Lung (tissue), 12 donors: ENCODE results near the gene HNRNPA0. TPM values are rescaled to one million over a fixed set of nuclear protein-coding genes. Genes with fewer than 3 reads are reported as not detected.

Experiments used
- ATAC-seq: fragments of 200-7000 bp; cut with Tn5 transposase; one replicate; pipeline ENCODE4 v1.9.1; 2020; ENCODE audit warnings: moderate number of reproducible peaks; ENCODE audit not compliant: insufficient read depth, low FRiP score
- DNase-seq, 3 donors: peaks; one replicate each; pipeline ENCODE4 v3.0.0-alpha.2; 2013 to 2017
- H3K27ac ChIP-seq, 2 donors: one replicate each; pipeline ENCODE4 v1.5.1; 2013; ENCODE audit warnings: mild to moderate bottlenecking in 2 of 2, moderate library complexity in 2 of 2, control low read depth in 1 of 2, inconsistent platforms in 1 of 2, low read depth in 1 of 2, low read length in 1 of 2
- H3K27me3 ChIP-seq, 3 donors: one replicate each; pipeline ENCODE4 v1.5.1; 2013; ENCODE audit warnings: low read length in 2 of 3; ENCODE audit not compliant: control insufficient read depth in 3 of 3, insufficient read depth in 3 of 3
- H3K36me3 ChIP-seq, 4 donors: one replicate each; pipeline ENCODE4 v1.5.1; 2013; ENCODE audit warnings: low read length in 4 of 4, mild to moderate bottlenecking in 1 of 4, moderate library complexity in 1 of 4; ENCODE audit not compliant: control insufficient read depth in 4 of 4, insufficient read depth in 4 of 4
- H3K4me1 ChIP-seq, 5 donors: one replicate each; pipeline ENCODE4 v1.5.1; 2013; ENCODE audit warnings: low read length in 5 of 5, mild to moderate bottlenecking in 2 of 5, moderate library complexity in 1 of 5; ENCODE audit not compliant: control insufficient read depth in 5 of 5, insufficient read depth in 5 of 5
- H3K4me3 ChIP-seq: one replicate; pipeline ENCODE4 v1.5.1; 2013; ENCODE audit warnings: mild to moderate bottlenecking, control low read depth, moderate library complexity
- H3K9ac ChIP-seq, 2 donors: one replicate each; pipeline ENCODE4 v1.5.1; 2013; ENCODE audit warnings: low read length in 2 of 2, control low read depth in 1 of 2; ENCODE audit not compliant: insufficient read depth in 1 of 2
- H3K9me3 ChIP-seq, 4 donors: one replicate each; pipeline ENCODE4 v1.5.1; 2013; ENCODE audit warnings: low read length in 3 of 4, mild to moderate bottlenecking in 1 of 4, moderate library complexity in 1 of 4; ENCODE audit not compliant: control insufficient read depth in 4 of 4, insufficient read depth in 3 of 4
- CTCF ChIP-seq: IDR thresholded peaks from 2 replicates; pipeline ENCODE4 v1.5.1; 2012; ENCODE audit warnings: mild to moderate bottlenecking; ENCODE audit errors: control extremely low read depth, extremely low read depth
- WGBS, 2 donors: extraction: QIAGEN DNeasy Blood & Tissue Kit; methylation state at CpG; one replicate each; pipeline ENCODE4 v1.1.7; 2013; 5-methylcytosine and 5-hydroxymethylcytosine counted together
- polyA plus RNA-seq, 2 donors: library from polyadenylated mRNA; stranded (reverse); fragments of 200-250 nt; gene quantifications; one replicate each; pipeline ENCODE4 v1.2.1, GENCODE V29; 2013
- total RNA-seq, 2 donors: library from RNA; depleted of rRNA in 1 of 2; stranded (reverse); fragments of >200 nt in 1 of 2; gene quantifications; one replicate each; pipeline ENCODE4 v1.2.1, GENCODE V29; 2014 to 2021
- donor health status: control.
- donor health status: control.
- donor health status: Bipolar disorder and iron deficiency.
- donor health status: healthy.
- donor health status: DM: yes; HTN: yes; CAD: no.

Gene HNRNPA0
- total and polyA plus RNA-seq, 4 donors = 21.5 to 29.0 (median 25.1) TPM

- Histone ChIP-seq H3K27me3 (no peaks in the 10 kb centered on the region), H3K9ac (no peak overlapping the region), H3K27ac (no peak overlapping the region), H3K9me3 (no peaks in the 10 kb centered on the region), H3K36me3 (peaks cover 0 to 25% (median 8%) of the 10 kb centered on the region in 4 donors), H3K4me3 (no peak overlapping the region), H3K4me1 (peaks cover 0 to 14% (median 7%) of the 10 kb centered on the region in 5 donors)
- DNase-seq (no peak), ATAC-seq (no peak)
- TF ChIP-seq CTCF = no peak
- WGBS, 2 donors = 80 to 83% methylated on average over 2 of the region's 2 CpGs
These were observed 39.7 kb downstream of the HNRNPA0 start for GRCh38 chr5:137714494-137714893.

GRCh38 chr5:137712139-137712667 is 42.0 kb downstream of the HNRNPA0 start:
- Histone ChIP-seq H3K27ac (no peak overlapping the region), H3K27me3 (no peaks in the 10 kb centered on the region), H3K36me3 (peaks cover 0 to 17% (median 13%) of the 10 kb centered on the region in 4 donors), H3K9ac (no peak overlapping the region), H3K9me3 (no peaks in the 10 kb centered on the region), H3K4me3 (no peak overlapping the region), H3K4me1 (peaks cover 0 to 14% (median 3%) of the 10 kb centered on the region in 5 donors)
- ATAC-seq (no peak), DNase-seq (peak in 2 of 3 donors; percentile 39 to 45)
- 83 to 96% methylated on average over 2 of the region's 2 CpGs for WGBS, 2 donors
- TF ChIP-seq CTCF = no peak

- peaks cover 0 to 5% (median 3%) of the 10 kb centered on the region in 5 donors for H3K4me1 ChIP-seq
- no peak for TF ChIP-seq CTCF
- 95% methylated on average over 5 of the region's 5 CpGs for WGBS, 2 donors
- no peaks in the 10 kb centered on the region for H3K9me3 ChIP-seq
- no peaks in the 10 kb centered on the region for H3K27me3 ChIP-seq
- DNase-seq = no peak
- peaks cover 0 to 26% (median 11%) of the 10 kb centered on the region in 4 donors for H3K36me3 ChIP-seq
- ATAC-seq = no peak
- no peak overlapping the region for H3K9ac ChIP-seq
- H3K27ac ChIP-seq = no peak overlapping the region
- H3K4me3 ChIP-seq = no peak overlapping the region
These were observed 44.1 kb downstream of the HNRNPA0 start for GRCh38 chr5:137710086-137710485.
